HepG2 (cell line): ENCODE measurements around the gene ATF3. TPM values are rescaled to one million over a fixed set of nuclear protein-coding genes. Genes with fewer than 3 reads are reported as not detected.

ENCODE experiments used
- HOXA5 ChIP-seq: sonication (generic); formaldehyde crosslinking; IDR thresholded peaks from 2 replicates; pipeline ENCODE4 v1.4.0; 2020; ENCODE audit warnings: missing genetic modification reagents
- ISL2 ChIP-seq: sonication (generic); formaldehyde crosslinking; IDR thresholded peaks from 2 replicates; pipeline ENCODE4 v1.5.0; 2020; ENCODE audit warnings: missing genetic modification reagents
- MLLT10 ChIP-seq: sonication (generic); formaldehyde crosslinking; IDR thresholded peaks from 2 replicates; pipeline ENCODE4 v1.4.0; 2020; ENCODE audit warnings: missing genetic modification reagents
- NFRKB ChIP-seq: fragments of 450-650 bp; IDR thresholded peaks from 2 replicates; pipeline ENCODE4 v1.6.1; 2017
- PCBP1 ChIP-seq: fragments of 200-400 bp; formaldehyde crosslinking; IDR thresholded peaks from 2 replicates; pipeline ENCODE4 v1.6.1; 2017; ENCODE audit warnings: mild to moderate bottlenecking, low read depth, low read length, borderline replicate concordance
- PRMT3 ChIP-seq: sonication (generic); formaldehyde crosslinking; IDR thresholded peaks from 2 replicates; pipeline ENCODE4 v1.8.1; 2022; ENCODE audit warnings: low read depth, mild to moderate bottlenecking, moderate library complexity, missing genetic modification reagents, borderline replicate concordance
- SETDB1 ChIP-seq: sonication (generic); formaldehyde crosslinking; IDR thresholded peaks from 2 replicates; pipeline ENCODE4 v1.5.1; 2020; ENCODE audit warnings: missing genetic modification reagents, mild to moderate bottlenecking, borderline replicate concordance
- TP53 ChIP-seq: sonication (generic); formaldehyde crosslinking; conservative IDR thresholded peaks from 2 replicates; pipeline ENCODE4 v1.4.0; 2020; ENCODE audit warnings: missing genetic modification reagents
- ZNF33B ChIP-seq: sonication (generic); formaldehyde crosslinking; IDR thresholded peaks from 2 replicates; pipeline ENCODE4 v1.5.1; 2020; ENCODE audit warnings: mild to moderate bottlenecking, missing genetic modification reagents
- ZNF382 ChIP-seq: sonication (generic); formaldehyde crosslinking; IDR thresholded peaks from 2 replicates; pipeline ENCODE4 v1.5.0; 2020; ENCODE audit warnings: missing genetic modification reagents, mild to moderate bottlenecking, borderline replicate concordance
- ZNF549 ChIP-seq: sonication (generic); formaldehyde crosslinking; IDR thresholded peaks from 2 replicates; pipeline ENCODE4 v1.5.0; 2020; ENCODE audit warnings: missing genetic modification reagents
- ZNF557 ChIP-seq: sonication (generic); formaldehyde crosslinking; IDR thresholded peaks from 2 replicates; pipeline ENCODE4 v1.4.0; 2020; ENCODE audit warnings: missing genetic modification reagents
- ZNF619 ChIP-seq: sonication (generic); formaldehyde crosslinking; IDR thresholded peaks from 2 replicates; pipeline ENCODE4 v1.4.0; 2020; ENCODE audit warnings: mild to moderate bottlenecking, missing genetic modification reagents
- ZNF766 ChIP-seq: sonication (generic); formaldehyde crosslinking; IDR thresholded peaks from 2 replicates; pipeline ENCODE4 v1.5.0; 2020; ENCODE audit warnings: missing genetic modification reagents, borderline replicate concordance
- polyA plus RNA-seq, 8 experiments: library from polyadenylated mRNA; depleted of rRNA in 3 of 8; stranded (reverse) in 7 of 8; unstranded in 1 of 8; fragments of >200 nt; fragmentation: Illumina TruSeq in 4 of 8; extraction: Trizol in 4 of 8; gene quantifications; 2 replicates each; pipeline versions ENCODE4 v1.2.1 to v1.2.3, GENCODE V29; 2011 to 2016; ENCODE audit warnings: low read depth in 4 of 8, missing spikeins in 1 of 8, mixed read lengths in 1 of 8; ENCODE audit not compliant: insufficient read depth in 1 of 8
- total RNA-seq, 5 experiments: library from RNA; depleted of rRNA; stranded (reverse); fragments of >200 nt; fragmentation: Illumina TruSeq; extraction: Trizol; gene quantifications; 2 replicates each; pipeline ENCODE4 v1.2.3, GENCODE V29; 2016; ENCODE audit warnings: low read depth in 1 of 5
- TF ChIP-seq, protein P1 (sequence below): sonication (generic); formaldehyde crosslinking; IDR thresholded peaks from 2 replicates; pipeline ENCODE4 v1.4.0; 2020; ENCODE audit warnings: missing genetic modification reagents, borderline replicate concordance
- TF ChIP-seq, protein P2 (sequence below): sonication (generic); formaldehyde crosslinking; IDR thresholded peaks from 2 replicates; pipeline ENCODE4 v1.5.0; 2020; ENCODE audit warnings: mild to moderate bottlenecking, missing genetic modification reagents, borderline replicate concordance
- TF ChIP-seq, protein P3 (sequence below): sonication (generic); formaldehyde crosslinking; IDR thresholded peaks from 2 replicates; pipeline ENCODE4 v1.8.0; 2022; ENCODE audit warnings: missing genetic modification reagents, mild to moderate bottlenecking, borderline replicate concordance
- TF ChIP-seq, protein P4 (sequence below): sonication (generic); formaldehyde crosslinking; IDR thresholded peaks from 2 replicates; pipeline ENCODE4 v1.4.0; 2020; ENCODE audit warnings: missing genetic modification reagents, borderline replicate concordance

Gene ATF3
- total and polyA plus RNA-seq, 2 of the 13 experiments (the other 11 are each of a cell fraction or from before 2014, with no cell fraction given): 5.0 to 13.0 TPM

DNA sequence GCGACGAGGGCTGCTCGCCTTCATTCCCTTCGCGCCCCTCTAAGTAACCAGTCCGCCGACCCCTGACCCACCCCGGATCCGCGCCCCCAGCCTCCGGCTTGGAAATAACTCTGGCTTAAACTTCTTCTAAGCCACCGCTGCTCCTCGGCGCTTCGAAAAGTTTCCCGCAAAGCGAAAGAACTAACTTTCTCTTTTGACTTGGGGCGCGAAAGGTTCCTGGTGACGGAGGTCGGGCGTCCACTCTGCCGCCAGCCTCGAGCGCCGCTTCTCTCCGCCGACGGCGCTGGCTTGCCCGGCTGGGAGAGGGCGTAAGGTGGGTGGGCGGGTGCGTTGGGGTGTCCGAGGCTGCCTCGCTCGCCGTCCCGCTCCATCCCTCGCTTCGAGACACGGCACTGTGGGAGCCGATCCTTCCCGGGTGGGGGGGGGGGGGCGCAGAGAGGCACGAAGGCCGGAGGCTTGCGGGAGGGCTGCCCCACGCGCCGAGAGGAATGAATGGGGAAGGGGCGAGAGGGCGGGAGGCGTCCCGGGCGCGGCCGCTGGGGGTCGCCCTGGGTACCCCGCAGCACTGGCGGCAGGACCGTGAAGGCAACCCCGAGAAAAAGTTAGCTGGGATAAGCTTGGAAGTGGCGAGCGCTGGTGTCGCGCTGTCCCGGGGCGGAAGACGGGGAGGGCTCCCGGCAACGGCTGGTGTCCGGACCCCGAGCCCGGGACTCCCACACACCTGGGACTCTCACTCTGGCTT lies 569 bp downstream of the ATF3 start (continued):
- TF ChIP-seq, protein P1, sequence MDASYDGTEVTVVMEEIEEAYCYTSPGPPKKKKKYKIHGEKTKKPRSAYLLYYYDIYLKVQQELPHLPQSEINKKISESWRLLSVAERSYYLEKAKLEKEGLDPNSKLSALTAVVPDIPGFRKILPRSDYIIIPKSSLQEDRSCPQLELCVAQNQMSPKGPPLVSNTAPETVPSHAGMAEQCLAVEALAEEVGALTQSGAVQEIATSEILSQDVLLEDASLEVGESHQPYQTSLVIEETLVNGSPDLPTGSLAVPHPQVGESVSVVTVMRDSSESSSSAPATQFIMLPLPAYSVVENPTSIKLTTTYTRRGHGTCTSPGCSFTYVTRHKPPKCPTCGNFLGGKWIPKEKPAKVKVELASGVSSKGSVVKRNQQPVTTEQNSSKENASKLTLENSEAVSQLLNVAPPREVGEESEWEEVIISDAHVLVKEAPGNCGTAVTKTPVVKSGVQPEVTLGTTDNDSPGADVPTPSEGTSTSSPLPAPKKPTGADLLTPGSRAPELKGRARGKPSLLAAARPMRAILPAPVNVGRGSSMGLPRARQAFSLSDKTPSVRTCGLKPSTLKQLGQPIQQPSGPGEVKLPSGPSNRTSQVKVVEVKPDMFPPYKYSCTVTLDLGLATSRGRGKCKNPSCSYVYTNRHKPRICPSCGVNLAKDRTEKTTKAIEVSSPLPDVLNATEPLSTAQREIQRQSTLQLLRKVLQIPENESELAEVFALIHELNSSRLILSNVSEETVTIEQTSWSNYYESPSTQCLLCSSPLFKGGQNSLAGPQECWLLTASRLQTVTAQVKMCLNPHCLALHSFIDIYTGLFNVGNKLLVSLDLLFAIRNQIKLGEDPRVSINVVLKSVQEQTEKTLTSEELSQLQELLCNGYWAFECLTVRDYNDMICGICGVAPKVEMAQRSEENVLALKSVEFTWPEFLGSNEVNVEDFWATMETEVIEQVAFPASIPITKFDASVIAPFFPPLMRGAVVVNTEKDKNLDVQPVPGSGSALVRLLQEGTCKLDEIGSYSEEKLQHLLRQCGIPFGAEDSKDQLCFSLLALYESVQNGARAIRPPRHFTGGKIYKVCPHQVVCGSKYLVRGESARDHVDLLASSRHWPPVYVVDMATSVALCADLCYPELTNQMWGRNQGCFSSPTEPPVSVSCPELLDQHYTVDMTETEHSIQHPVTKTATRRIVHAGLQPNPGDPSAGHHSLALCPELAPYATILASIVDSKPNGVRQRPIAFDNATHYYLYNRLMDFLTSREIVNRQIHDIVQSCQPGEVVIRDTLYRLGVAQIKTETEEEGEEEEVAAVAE (CRISPR knock-in tag): no peak
- TF ChIP-seq MLLT10: no peak
- no peak for TF ChIP-seq SETDB1
- no peak for TF ChIP-seq NFRKB
- TF ChIP-seq ISL2 (CRISPR knock-in tag): peak; percentile 12; the same call in 1 of the 2 replicates
- TF ChIP-seq, protein P2, sequence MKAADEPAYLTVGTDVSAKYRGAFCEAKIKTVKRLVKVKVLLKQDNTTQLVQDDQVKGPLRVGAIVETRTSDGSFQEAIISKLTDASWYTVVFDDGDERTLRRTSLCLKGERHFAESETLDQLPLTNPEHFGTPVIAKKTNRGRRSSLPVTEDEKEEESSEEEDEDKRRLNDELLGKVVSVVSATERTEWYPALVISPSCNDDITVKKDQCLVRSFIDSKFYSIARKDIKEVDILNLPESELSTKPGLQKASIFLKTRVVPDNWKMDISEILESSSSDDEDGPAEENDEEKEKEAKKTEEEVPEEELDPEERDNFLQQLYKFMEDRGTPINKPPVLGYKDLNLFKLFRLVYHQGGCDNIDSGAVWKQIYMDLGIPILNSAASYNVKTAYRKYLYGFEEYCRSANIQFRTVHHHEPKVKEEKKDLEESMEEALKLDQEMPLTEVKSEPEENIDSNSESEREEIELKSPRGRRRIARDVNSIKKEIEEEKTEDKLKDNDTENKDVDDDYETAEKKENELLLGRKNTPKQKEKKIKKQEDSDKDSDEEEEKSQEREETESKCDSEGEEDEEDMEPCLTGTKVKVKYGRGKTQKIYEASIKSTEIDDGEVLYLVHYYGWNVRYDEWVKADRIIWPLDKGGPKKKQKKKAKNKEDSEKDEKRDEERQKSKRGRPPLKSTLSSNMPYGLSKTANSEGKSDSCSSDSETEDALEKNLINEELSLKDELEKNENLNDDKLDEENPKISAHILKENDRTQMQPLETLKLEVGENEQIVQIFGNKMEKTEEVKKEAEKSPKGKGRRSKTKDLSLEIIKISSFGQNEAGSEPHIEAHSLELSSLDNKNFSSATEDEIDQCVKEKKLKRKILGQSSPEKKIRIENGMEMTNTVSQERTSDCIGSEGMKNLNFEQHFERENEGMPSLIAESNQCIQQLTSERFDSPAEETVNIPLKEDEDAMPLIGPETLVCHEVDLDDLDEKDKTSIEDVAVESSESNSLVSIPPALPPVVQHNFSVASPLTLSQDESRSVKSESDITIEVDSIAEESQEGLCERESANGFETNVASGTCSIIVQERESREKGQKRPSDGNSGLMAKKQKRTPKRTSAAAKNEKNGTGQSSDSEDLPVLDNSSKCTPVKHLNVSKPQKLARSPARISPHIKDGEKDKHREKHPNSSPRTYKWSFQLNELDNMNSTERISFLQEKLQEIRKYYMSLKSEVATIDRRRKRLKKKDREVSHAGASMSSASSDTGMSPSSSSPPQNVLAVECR: peak; percentile 56
- 0 out of 2 replicates have a peak, but pooled peaks have one; percentile 32 for TF ChIP-seq PCBP1
- TF ChIP-seq ZNF557 (CRISPR knock-in tag): no peak
- 0 out of 2 replicates have a peak, but pooled peaks have one; percentile 11 for TF ChIP-seq TP53 (CRISPR knock-in tag)
- 0 out of 2 replicates have a peak, but pooled peaks have one; percentile 21 for TF ChIP-seq PRMT3 (CRISPR knock-in tag)
- no peak for TF ChIP-seq ZNF619 (CRISPR knock-in tag)
- no peak for TF ChIP-seq ZNF382
- TF ChIP-seq ZNF33B (CRISPR knock-in tag): no peak; the same call in 1 of the 2 replicates
- TF ChIP-seq, protein P3, sequence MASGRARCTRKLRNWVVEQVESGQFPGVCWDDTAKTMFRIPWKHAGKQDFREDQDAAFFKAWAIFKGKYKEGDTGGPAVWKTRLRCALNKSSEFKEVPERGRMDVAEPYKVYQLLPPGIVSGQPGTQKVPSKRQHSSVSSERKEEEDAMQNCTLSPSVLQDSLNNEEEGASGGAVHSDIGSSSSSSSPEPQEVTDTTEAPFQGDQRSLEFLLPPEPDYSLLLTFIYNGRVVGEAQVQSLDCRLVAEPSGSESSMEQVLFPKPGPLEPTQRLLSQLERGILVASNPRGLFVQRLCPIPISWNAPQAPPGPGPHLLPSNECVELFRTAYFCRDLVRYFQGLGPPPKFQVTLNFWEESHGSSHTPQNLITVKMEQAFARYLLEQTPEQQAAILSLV (CRISPR knock-in tag): no peak
- TF ChIP-seq HOXA5 (CRISPR knock-in tag): no peak
- no peak for TF ChIP-seq ZNF549 (CRISPR knock-in tag)
- TF ChIP-seq, protein P4, sequence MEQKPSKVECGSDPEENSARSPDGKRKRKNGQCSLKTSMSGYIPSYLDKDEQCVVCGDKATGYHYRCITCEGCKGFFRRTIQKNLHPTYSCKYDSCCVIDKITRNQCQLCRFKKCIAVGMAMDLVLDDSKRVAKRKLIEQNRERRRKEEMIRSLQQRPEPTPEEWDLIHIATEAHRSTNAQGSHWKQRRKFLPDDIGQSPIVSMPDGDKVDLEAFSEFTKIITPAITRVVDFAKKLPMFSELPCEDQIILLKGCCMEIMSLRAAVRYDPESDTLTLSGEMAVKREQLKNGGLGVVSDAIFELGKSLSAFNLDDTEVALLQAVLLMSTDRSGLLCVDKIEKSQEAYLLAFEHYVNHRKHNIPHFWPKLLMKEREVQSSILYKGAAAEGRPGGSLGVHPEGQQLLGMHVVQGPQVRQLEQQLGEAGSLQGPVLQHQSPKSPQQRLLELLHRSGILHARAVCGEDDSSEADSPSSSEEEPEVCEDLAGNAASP: no peak
- no peak for TF ChIP-seq ZNF766
